Stomach (tissue), 9 donors: ENCODE measurements around the gene RPS6KA2. TPM values are rescaled to one million over a fixed set of nuclear protein-coding genes. Genes with fewer than 3 reads are reported as not detected.

Source experiments
- DNase-seq, 2 donors: peaks; one replicate each; pipeline versions ENCODE4 v3.0.0 to v3.0.0-alpha.2; 2013 to 2019
- H3K27ac ChIP-seq, 5 donors: fragments of 200-600 bp in 4 of 5; sonication (generic) in 4 of 5; one replicate each; pipeline ENCODE4 v1.5.1; 2013 to 2019; ENCODE audit warnings: mild to moderate bottlenecking in 1 of 5, moderate library complexity in 1 of 5
- H3K27me3 ChIP-seq, 3 donors: fragments of 200-600 bp; sonication (generic); one replicate each; pipeline ENCODE4 v1.5.1; 2017 to 2019; ENCODE audit warnings: mixed run types in 1 of 3
- H3K36me3 ChIP-seq, 4 donors: fragments of 200-600 bp; sonication (generic); 1 replicate in 3 of 4; 2 replicates in 1 of 4; pipeline ENCODE4 v1.5.1; 2016 to 2019
- H3K4me1 ChIP-seq, 4 donors: fragments of 200-600 bp; sonication (generic); one replicate each; pipeline ENCODE4 v1.5.1; 2016 to 2019
- H3K4me3 ChIP-seq, 4 donors: fragments of 200-600 bp; sonication (generic) in 3 of 4; one replicate each; pipeline ENCODE4 v1.5.1; 2016 to 2019; ENCODE audit warnings: mild to moderate bottlenecking in 1 of 4
- H3K9me3 ChIP-seq, 4 donors: fragments of 200-600 bp; sonication (generic); one replicate each; pipeline ENCODE4 v1.5.1; 2016 to 2019
- CTCF ChIP-seq, 7 experiments: fragments of 450-650 bp in 4 of 7; fragments of 200-600 bp in 3 of 7; sonication (generic) in 3 of 7; IDR thresholded peaks; one replicate each; pipeline ENCODE4 v1.5.1; 2016 to 2019; ENCODE audit warnings: antibody characterized with exemption in 7 of 7, control low read depth in 2 of 7, mild to moderate bottlenecking in 1 of 7
- EP300 ChIP-seq: sonication (generic); formaldehyde crosslinking; IDR thresholded peaks from one replicate; pipeline ENCODE4 v1.6.1; 2017; ENCODE audit warnings: antibody characterized with exemption
- POLR2A ChIP-seq, 4 donors: fragments of 450-650 bp; IDR thresholded peaks; one replicate each; pipeline ENCODE4 v1.6.1; 2016; ENCODE audit warnings: antibody characterized with exemption in 4 of 4, control low read depth in 2 of 4, mild to moderate bottlenecking in 1 of 4, moderate library complexity in 1 of 4
- POLR2AphosphoS5 ChIP-seq, 3 donors: sonication (generic); formaldehyde crosslinking; IDR thresholded peaks; one replicate each; pipeline ENCODE4 v1.6.1; 2016; ENCODE audit warnings: antibody characterized with exemption in 3 of 3
- WGBS, 5 donors: extraction: QIAGEN DNeasy Blood & Tissue Kit in 3 of 5; methylation state at CpG; one replicate each; pipeline versions ENCODE4 v1.1.5 to v1.1.7; 2013 to 2018; 5-methylcytosine and 5-hydroxymethylcytosine counted together
- intact Hi-C: fragments of 100-400 bp; cut with DNase I; formaldehyde crosslinking; loops from one replicate; pipeline ENCODE4 v1.15.1; 2023; ENCODE audit warnings: low total_unique reads
- polyA plus RNA-seq, 3 donors: library from polyadenylated mRNA; stranded (reverse); fragments of 200-250 nt; gene quantifications; one replicate each; pipeline ENCODE4 v1.2.3, GENCODE V29; 2013
- total RNA-seq, 5 donors: library from RNA; depleted of rRNA; stranded (reverse); fragments of >200 nt; gene quantifications; one replicate each; pipeline versions ENCODE4 v1.1.0 to v1.2.3, GENCODE V29; 2014 to 2016
- donor health status: healthy with polysubstance abuse.
- donor health status: Bipolar disorder and iron deficiency.
- donor health status: healthy.

RPS6KA2 gene
- total and polyA plus RNA-seq, 8 donors: 10.9 to 150 (median 68.0) TPM

DNA sequence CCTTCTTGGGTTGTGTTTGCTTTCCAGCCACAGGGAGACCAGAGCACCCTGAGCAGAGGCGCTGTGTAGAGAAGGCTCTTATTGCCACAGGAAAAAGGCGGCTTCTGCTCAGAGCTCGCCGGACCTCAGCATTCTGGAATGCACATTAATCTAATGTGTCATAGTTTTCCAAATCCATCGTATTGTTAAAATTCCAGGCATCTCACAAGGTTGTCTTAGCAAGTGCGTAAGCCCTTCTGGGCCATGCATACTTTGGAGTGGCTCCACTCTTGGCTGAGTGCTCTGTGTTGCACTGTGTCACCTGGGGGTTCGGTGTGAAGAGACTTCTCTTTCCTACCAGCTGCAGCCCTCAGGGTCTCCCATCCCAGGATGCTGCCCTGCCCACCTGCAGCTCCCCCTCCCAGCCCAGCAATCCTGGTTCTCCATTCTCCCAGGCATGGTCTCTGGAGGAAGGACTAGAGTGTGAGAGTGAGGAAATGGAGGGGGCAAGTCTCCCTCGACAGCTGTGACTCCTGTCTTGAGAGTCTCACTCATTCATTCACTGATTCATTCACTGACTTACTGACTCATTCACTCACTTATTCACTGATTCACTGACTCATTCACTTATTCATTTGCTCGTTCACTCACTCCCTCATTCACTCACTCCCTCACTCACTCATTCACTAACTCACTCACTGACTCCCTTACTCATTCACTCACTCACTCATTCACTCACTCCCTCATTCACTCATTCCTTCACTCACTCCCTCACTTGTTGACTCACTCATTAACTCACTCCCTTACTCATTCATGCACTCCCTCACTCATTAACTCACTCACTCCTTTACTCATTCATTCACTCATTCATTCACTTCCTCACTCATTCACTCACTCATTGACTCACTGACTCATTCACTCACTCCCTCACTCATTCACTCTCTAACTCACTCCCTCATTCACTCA, 160.6 kb downstream of the RPS6KA2 start:
- intact Hi-C loops: no loop called here
- H3K27ac ChIP-seq: peak overlapping the region in 2 of 5 donors; percentile 32 to 59
- H3K4me3 ChIP-seq: no peak overlapping the region
- peaks cover 12 to 88% (median 79%) of the 10 kb centered on the region in 4 donors for H3K36me3 ChIP-seq
- peaks cover 0 to 15% (median 4%) of the 10 kb centered on the region in 4 donors for H3K4me1 ChIP-seq
- no peaks in the 10 kb centered on the region for H3K27me3 ChIP-seq
- WGBS, 5 donors: 54 to 73% (median 67%) methylated on average over 9 of the region's 9 CpGs
- TF ChIP-seq EP300: no peak
- TF ChIP-seq POLR2AphosphoS5 (IDR thresholded peaks at IDR 0.05): peak in 2 of 3 donors; percentile 5 to 9
- no peak for TF ChIP-seq POLR2A (IDR thresholded peaks at IDR 0.05)
- no peak for TF ChIP-seq CTCF (IDR thresholded peaks at IDR 0.05)
- H3K9me3 ChIP-seq: no peaks in the 10 kb centered on the region
- peak in 1 of 2 donors; percentile 70 for DNase-seq

DNA sequence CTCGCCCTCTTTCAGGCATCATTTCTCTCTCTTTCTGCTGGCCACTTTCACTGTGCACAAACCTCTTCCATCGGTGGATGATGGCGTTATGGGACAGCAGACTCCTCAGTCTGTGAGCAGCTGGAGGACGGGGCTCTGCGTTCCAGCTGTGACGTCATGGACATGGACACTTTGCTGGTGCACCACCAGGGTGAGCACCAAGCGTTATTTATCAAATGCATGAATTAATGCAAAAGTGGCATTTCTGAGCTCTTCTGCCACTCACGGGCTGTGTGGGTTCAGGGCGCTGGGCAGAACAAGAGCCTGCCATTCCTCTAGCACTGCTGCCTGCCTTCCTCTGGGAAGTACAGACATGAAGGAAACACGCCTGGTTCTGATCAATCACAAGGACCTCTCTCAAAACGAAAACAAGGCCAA, 161.4 kb downstream of the RPS6KA2 start:
- whole genome bisulfite sequencing, 5 donors: 61 to 75% (median 74%) methylated on average over 11 of the region's 11 CpGs
- no peak overlapping the region for H3K4me3 ChIP-seq
- no peaks in the 10 kb centered on the region for H3K27me3 ChIP-seq
- peaks cover 0 to 15% (median 4%) of the 10 kb centered on the region in 4 donors for H3K4me1 ChIP-seq
- H3K27ac ChIP-seq: peak overlapping the region in 2 of 5 donors; percentile 32 to 59
- no peaks in the 10 kb centered on the region for H3K9me3 ChIP-seq
- H3K36me3 ChIP-seq: peaks cover 12 to 81% (median 71%) of the 10 kb centered on the region in 4 donors
- intact Hi-C loops: no loop called here
- TF ChIP-seq EP300 (no peak), CTCF (IDR thresholded peaks at IDR 0.05) (no peak), POLR2AphosphoS5 (IDR thresholded peaks at IDR 0.05) (no peak), POLR2A (IDR thresholded peaks at IDR 0.05) (no peak)
- peak in 1 of 2 donors; percentile 76 for DNase-seq

- WGBS, 5 donors: 80 to 89% (median 82%) methylated on average over 5 of the region's 5 CpGs
- no peak overlapping the region for H3K27ac ChIP-seq
- H3K4me3 ChIP-seq: no peak overlapping the region
- intact Hi-C loops: no loop called here
- H3K36me3 ChIP-seq: peaks cover 12 to 74% (median 67%) of the 10 kb centered on the region in 4 donors
- no peak for DNase-seq
- no peaks in the 10 kb centered on the region for H3K27me3 ChIP-seq
- peaks cover 0 to 15% (median 4%) of the 10 kb centered on the region in 4 donors for H3K4me1 ChIP-seq
- TF ChIP-seq POLR2A (IDR thresholded peaks at IDR 0.05) (no peak), EP300 (no peak), POLR2AphosphoS5 (IDR thresholded peaks at IDR 0.05) (no peak), CTCF (IDR thresholded peaks at IDR 0.05) (no peak)
- no peaks in the 10 kb centered on the region for H3K9me3 ChIP-seq
These were observed 162.1 kb downstream of the RPS6KA2 start for GRCh38 chr6:166465003-166465399.

DNA sequence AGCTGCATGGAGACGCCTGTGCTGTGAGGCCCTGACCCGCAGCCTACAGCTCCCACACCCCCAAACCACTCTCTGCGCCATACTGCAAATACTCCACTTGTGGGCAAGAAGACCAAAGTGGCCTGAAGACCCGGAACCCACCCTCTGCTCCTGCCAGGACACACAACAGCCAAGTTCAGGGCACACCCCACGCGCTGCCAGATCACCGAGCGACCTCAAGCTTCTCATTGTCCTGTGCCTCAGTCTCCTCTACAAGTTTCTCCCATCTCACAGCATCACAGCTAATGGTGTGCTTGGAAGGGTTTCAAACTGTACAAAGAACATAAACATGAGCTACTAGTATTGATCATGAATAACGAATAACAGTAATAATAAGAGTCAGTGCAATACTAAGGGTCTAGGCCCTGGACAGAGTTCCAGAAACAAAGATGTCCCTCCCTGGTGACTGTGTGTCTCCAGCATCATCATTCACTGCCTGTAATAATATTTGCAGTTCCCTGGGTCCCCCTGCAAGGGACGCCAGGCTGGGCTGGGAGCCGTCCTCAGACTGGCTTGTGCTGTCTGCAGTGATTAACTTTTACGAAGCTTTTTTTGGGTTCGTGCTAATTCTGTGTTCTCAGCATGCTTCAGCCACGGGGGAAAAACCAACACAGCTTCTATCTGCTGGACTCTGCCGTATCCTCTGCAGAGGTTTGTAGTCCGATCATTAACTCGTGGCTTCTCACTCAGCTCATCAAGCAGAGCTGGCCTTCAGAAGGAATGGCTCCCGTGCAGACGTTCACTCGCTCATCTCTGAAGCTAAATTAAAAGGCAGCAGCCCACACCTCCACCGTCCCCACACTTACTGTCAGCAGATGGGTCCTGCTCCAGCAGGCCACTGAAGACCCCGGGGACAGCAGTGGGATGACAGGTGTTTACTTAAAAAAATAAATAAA, 162.7 kb downstream of the RPS6KA2 start:
- peaks cover 0 to 15% (median 4%) of the 10 kb centered on the region in 4 donors for H3K4me1 ChIP-seq
- no peak overlapping the region for H3K4me3 ChIP-seq
- no peak overlapping the region for H3K27ac ChIP-seq
- peaks cover 12 to 74% (median 66%) of the 10 kb centered on the region in 4 donors for H3K36me3 ChIP-seq
- no peak for TF ChIP-seq POLR2A (IDR thresholded peaks at IDR 0.05)
- TF ChIP-seq EP300: no peak
- no peak for TF ChIP-seq CTCF (IDR thresholded peaks at IDR 0.05)
- TF ChIP-seq POLR2AphosphoS5 (IDR thresholded peaks at IDR 0.05): no peak
- no peak for DNase-seq
- H3K27me3 ChIP-seq: no peaks in the 10 kb centered on the region
- intact Hi-C loops: no loop called here
- 88 to 94% (median 92%) methylated on average over 22 of the region's 22 CpGs for WGBS, 5 donors
- H3K9me3 ChIP-seq: no peaks in the 10 kb centered on the region
